ENCODE results near the gene WDR54.

Gene WDR54

GRCh38 chr2:74454654-74455511, 33.4 kb downstream of the WDR54 start, which contains the start of gene INO80B (continued):
- TF ChIP-seq ZNF416 (tag by site-specific recombination; IDR thresholded peaks at IDR 0.05) (no peak), ZNF610 (tag by site-specific recombination; IDR thresholded peaks at IDR 0.05; ENCODE audit: borderline replicate concordance) (peak; percentile 65; the same call in 1 of the 2 replicates), MYNN (tag by site-specific recombination; IDR thresholded peaks at IDR 0.05; ENCODE audit: borderline replicate concordance) (no peak), ZNF558 (tag by site-specific recombination; IDR thresholded peaks at IDR 0.05) (peak; percentile 31; the same call in 1 of the 2 replicates), ZBTB10 (tag by site-specific recombination; IDR thresholded peaks at IDR 0.05) (no peak), ZNF24 (tag by site-specific recombination; IDR thresholded peaks at IDR 0.05) (peak; percentile 94), ZNF560 (tag by site-specific recombination; IDR thresholded peaks at IDR 0.05; ENCODE audit: borderline replicate concordance) (no peak), GFI1B (tag by site-specific recombination; IDR thresholded peaks at IDR 0.05) (no peak), ZNF544 (tag by site-specific recombination; IDR thresholded peaks at IDR 0.05) (no peak), ZNF426 (tag by site-specific recombination; IDR thresholded peaks at IDR 0.05) (no peak), ZNF404 (tag by site-specific recombination; IDR thresholded peaks at IDR 0.05) (no peak), ZNF223 (tag by site-specific recombination; IDR thresholded peaks at IDR 0.05) (no peak), RBAK (tag by site-specific recombination; IDR thresholded peaks at IDR 0.05) (no peak), ZFHX2 (tag by site-specific recombination; conservative IDR thresholded peaks at IDR 0.05) (peak; percentile 43), ZNF76 (tag by site-specific recombination; IDR thresholded peaks at IDR 0.05; ENCODE audit: borderline replicate concordance, low read depth) (peak; percentile 91), ZNF701 (tag by site-specific recombination; IDR thresholded peaks at IDR 0.05) (no peak), KLF9 (tag by site-specific recombination; IDR thresholded peaks at IDR 0.05; ENCODE audit: low read depth) (peak; percentile 99), ZNF658 (tag by site-specific recombination; IDR thresholded peaks at IDR 0.05) (no peak), ZNF280D (tag by site-specific recombination; IDR thresholded peaks at IDR 0.05) (no peak), IKZF3 (tag by site-specific recombination; IDR thresholded peaks at IDR 0.05) (no peak), ZNF529 (tag by site-specific recombination; IDR thresholded peaks at IDR 0.05; ENCODE audit: insufficient replicate concordance) (no peak), ZSCAN4 (tag by site-specific recombination; IDR thresholded peaks at IDR 0.05) (peak; percentile 53), ZFP37 (tag by site-specific recombination; IDR thresholded peaks at IDR 0.05) (peak; percentile 85), ZNF112 (tag by site-specific recombination; IDR thresholded peaks at IDR 0.05) (no peak), ZNF10 (tag by site-specific recombination; IDR thresholded peaks at IDR 0.05) (no peak), ZNF645 (tag by site-specific recombination; IDR thresholded peaks at IDR 0.05) (no peak), ZNF449 (tag by site-specific recombination; IDR thresholded peaks at IDR 0.05) (peak; percentile 71), ZNF629 (tag by site-specific recombination; IDR thresholded peaks at IDR 0.05) (peak; percentile 83), ZNF138 (tag by site-specific recombination; IDR thresholded peaks at IDR 0.05; ENCODE audit: borderline replicate concordance) (no peak), ZNF214 (tag by site-specific recombination; IDR thresholded peaks at IDR 0.05; ENCODE audit: borderline replicate concordance) (no peak), ZNF157 (tag by site-specific recombination; IDR thresholded peaks at IDR 0.05) (no peak)
